ENCODE results near the gene NOSIP. TPM values are rescaled to one million over a fixed set of nuclear protein-coding genes. Genes with fewer than 3 reads are reported as not detected.

The NOSIP gene
- total RNA-seq, 2 experiments from 2014 or later: 35.1 to 74.7 TPM

GRCh38 chr19:49594993-49595818, 14.8 kb upstream of the NOSIP start:
- H4K20me1 ChIP-seq (ENCODE audit: insufficient read depth, low read length): peaks cover 8% of the 10 kb centered on the region; the same call in 1 of the 2 replicates
- ChIA-PET POLR2A (no interaction called here), CTCF (ENCODE audit: unreplicated experiment) (no interaction called here)
- peaks cover 25% of the 10 kb centered on the region for H3K79me2 ChIP-seq (ENCODE audit: insufficient read depth, low read depth, low read length)
- no TSS peak for BruUV-seq (replicated peaks)
- H3K27ac ChIP-seq (ENCODE audit: low read depth, low read length, poor library complexity, severe bottlenecking): no peak overlapping the region
- H3K9me2 ChIP-seq (ENCODE audit: insufficient read depth, low read length): no peaks in the 10 kb centered on the region
- intact Hi-C loops (cut with micrococcal nuclease; ENCODE audit: unreplicated experiment): loop anchor here (5.0 kb wide), 1 partner anchor 282 kb away; the partner anchor contains the start of genes AKT1S1 and TBC1D17
- H3K36me3 ChIP-seq (ENCODE audit: insufficient read depth, low read length): peaks cover 64% of the 10 kb centered on the region
- H3K4me3 ChIP-seq (ENCODE audit: low read depth, low read length, poor library complexity, severe bottlenecking): no peak overlapping the region
- no peaks in the 10 kb centered on the region for H3K9me3 ChIP-seq (ENCODE audit: low read length)
- DNase-seq (ENCODE audit: low spot score): no peak
- H2AFZ ChIP-seq (ENCODE audit: low read length): no peak overlapping the region
- TF ChIP-seq, protein P1, sequence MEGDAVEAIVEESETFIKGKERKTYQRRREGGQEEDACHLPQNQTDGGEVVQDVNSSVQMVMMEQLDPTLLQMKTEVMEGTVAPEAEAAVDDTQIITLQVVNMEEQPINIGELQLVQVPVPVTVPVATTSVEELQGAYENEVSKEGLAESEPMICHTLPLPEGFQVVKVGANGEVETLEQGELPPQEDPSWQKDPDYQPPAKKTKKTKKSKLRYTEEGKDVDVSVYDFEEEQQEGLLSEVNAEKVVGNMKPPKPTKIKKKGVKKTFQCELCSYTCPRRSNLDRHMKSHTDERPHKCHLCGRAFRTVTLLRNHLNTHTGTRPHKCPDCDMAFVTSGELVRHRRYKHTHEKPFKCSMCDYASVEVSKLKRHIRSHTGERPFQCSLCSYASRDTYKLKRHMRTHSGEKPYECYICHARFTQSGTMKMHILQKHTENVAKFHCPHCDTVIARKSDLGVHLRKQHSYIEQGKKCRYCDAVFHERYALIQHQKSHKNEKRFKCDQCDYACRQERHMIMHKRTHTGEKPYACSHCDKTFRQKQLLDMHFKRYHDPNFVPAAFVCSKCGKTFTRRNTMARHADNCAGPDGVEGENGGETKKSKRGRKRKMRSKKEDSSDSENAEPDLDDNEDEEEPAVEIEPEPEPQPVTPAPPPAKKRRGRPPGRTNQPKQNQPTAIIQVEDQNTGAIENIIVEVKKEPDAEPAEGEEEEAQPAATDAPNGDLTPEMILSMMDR (conservative IDR thresholded peaks at IDR 0.05; ENCODE audit: low read length): no peak
- no peak for TF ChIP-seq EZH2phosphoT487 (IDR thresholded peaks at IDR 0.05; ENCODE audit: borderline replicate concordance, low read depth, low read length)
- no peak overlapping the region for H3K4me2 ChIP-seq (ENCODE audit: low read length)
- H3K4me1 ChIP-seq (ENCODE audit: insufficient read depth, low read length, poor library complexity, severe bottlenecking): peaks cover 8% of the 10 kb centered on the region

DNA sequence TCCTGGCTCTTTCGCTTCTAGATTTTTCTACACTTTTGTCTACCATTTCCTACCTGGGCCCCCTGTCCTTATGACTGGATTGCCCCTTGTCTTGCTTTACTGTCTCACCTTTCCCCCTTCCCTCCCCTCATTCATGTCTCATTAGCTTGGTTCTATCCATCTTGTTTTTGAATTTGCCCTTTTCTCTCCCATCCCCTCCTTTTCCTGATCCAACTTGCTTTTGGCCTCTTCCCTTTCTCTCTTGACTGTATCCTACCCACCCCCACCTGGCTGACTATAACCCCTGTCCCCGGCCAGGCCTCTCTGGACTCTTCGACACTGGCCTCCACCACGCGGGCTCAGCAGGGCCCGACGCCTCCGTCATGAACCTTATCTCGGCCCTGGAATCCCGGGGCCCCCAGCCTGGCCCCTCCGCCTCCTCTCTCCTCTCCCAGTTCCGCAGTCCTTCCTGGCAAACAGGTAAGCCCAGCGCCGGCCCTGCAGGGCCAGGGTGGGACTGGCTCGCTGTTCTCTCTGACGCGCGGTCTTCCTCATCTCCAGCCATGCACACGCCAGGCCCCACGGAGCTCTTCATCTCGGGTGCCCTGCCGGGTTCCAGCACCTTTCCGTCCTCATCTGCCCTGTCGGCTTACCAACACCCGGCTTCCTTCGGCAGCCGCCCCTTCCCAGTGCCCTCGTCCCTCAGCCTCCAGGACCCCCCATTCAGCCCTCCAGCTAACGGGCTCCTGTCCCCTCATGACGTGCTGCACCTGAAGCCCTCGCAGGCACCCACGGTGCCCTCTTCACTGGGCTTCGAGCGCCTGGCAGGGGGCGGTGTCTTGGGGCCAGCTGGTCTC, 14.0 kb upstream of the NOSIP start:
- Histone ChIP-seq H3K4me1 (ENCODE audit: insufficient read depth, low read length, poor library complexity, severe bottlenecking) (peaks cover 12% of the 10 kb centered on the region), H3K4me3 (ENCODE audit: low read depth, low read length, poor library complexity, severe bottlenecking) (peak overlapping the region; percentile 94), H3K27ac (ENCODE audit: low read depth, low read length, poor library complexity, severe bottlenecking) (peak overlapping the region; percentile 15), H3K9me2 (ENCODE audit: insufficient read depth, low read length) (no peaks in the 10 kb centered on the region), H4K20me1 (ENCODE audit: insufficient read depth, low read length) (peaks cover 8% of the 10 kb centered on the region; the same call in 1 of the 2 replicates), H3K4me2 (ENCODE audit: low read length) (peak overlapping the region; percentile 92), H3K79me2 (ENCODE audit: insufficient read depth, low read depth, low read length) (peaks cover 25% of the 10 kb centered on the region), H3K9me3 (ENCODE audit: low read length) (no peaks in the 10 kb centered on the region), H2AFZ (ENCODE audit: low read length) (no peak overlapping the region), H3K36me3 (ENCODE audit: insufficient read depth, low read length) (peaks cover 56% of the 10 kb centered on the region)
- ChIA-PET POLR2A (interaction anchor here (4.3 kb wide), 1 partner anchor 46 kb away, joined by 17 read pairs; the partner anchor contains the start of gene RRAS), CTCF (ENCODE audit: unreplicated experiment) (no interaction called here)
- intact Hi-C loops (cut with micrococcal nuclease; ENCODE audit: unreplicated experiment): loop anchor here (5.0 kb wide), 1 partner anchor 283 kb away; the partner anchor contains the start of genes AKT1S1 and TBC1D17
- TF ChIP-seq EZH2phosphoT487 (IDR thresholded peaks at IDR 0.05; ENCODE audit: borderline replicate concordance, low read depth, low read length): no peak
- TF ChIP-seq, protein P1 (conservative IDR thresholded peaks at IDR 0.05; ENCODE audit: low read length): no peak
- DNase-seq (ENCODE audit: low spot score): no peak
- BruUV-seq (replicated peaks): no TSS peak
